Retinal pigment epithelial cell (primary cell): ENCODE results near the gene INO80C.
"Not testable (repeated sequence)": the region's sequence is repeated elsewhere in the genome, so short reads cannot be mapped to it uniquely, and the experiment has no call there.

ENCODE experiments used
- DNase-seq: peaks from one replicate; pipeline ENCODE4 v3.0.0-alpha.2; 2010; ENCODE audit warnings: low read depth
- H3K4me3 ChIP-seq: 2 replicates; pipeline ENCODE4 v1.5.1; 2011; ENCODE audit warnings: mild to moderate bottlenecking, low read length, control low read depth, moderate library complexity
- CTCF ChIP-seq: conservative IDR thresholded peaks from 2 replicates; pipeline ENCODE4 v1.5.1; 2011; ENCODE audit warnings: low read depth, low read length, control low read depth, inconsistent platforms

The INO80C gene

DNA sequence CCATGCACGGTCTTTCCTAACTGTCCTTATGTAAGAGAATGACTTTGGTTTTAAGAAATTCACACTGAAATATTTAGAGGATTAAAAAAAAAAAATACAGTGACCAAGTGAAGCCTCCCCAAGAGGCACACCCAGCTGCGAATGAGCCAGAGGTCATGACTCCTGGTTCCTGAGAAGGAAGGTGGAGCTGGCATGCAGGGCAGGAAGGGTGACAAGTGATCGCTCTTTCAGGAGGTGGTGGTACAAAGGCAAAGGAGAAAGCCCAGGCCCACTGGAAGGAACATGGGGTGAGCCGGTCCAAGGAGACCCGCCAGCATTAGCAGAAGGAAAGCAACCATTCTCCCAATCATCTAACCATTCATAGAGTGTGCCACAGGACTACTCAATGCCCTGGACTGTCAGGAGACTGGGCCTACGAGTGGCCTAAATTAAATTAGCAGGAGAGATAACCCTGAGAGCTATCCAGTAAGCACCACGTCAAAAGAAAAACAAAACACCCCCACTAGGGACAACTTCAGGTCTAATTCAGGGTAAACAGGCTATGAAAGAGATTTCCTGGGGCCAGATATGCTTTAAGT, 7.8 kb downstream of the INO80C start:
- no peak for DNase-seq
- TF ChIP-seq CTCF: no peak
- no peak overlapping the region for H3K4me3 ChIP-seq

DNA sequence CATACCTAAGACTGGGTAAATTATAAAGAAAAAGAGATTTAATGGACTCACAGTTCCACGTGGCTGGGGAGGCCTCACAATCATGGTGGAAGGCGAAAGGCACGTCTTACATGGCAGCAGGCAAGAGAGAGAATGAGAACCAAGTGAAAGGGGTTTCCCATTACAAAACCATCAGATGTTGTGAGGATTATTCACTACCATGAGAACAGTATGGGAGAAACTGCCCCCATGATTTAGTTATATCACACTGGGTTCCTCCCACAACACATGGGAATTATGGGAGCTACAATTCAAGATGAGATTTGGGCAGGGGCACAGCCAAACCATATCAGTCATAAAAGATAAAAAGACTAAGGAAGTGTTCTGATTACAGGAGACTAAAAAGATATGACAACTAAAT, 8.5 kb downstream of the INO80C start:
- not testable (repeated sequence) for DNase-seq

GRCh38 chr18:35488396-35488795, 9.4 kb downstream of the INO80C start:
- not testable (repeated sequence) for H3K4me3 ChIP-seq, DNase-seq

More for the DNA sequence above, 8.5 kb downstream of the INO80C start:
- H3K4me3 ChIP-seq: not testable (repeated sequence)

DNA sequence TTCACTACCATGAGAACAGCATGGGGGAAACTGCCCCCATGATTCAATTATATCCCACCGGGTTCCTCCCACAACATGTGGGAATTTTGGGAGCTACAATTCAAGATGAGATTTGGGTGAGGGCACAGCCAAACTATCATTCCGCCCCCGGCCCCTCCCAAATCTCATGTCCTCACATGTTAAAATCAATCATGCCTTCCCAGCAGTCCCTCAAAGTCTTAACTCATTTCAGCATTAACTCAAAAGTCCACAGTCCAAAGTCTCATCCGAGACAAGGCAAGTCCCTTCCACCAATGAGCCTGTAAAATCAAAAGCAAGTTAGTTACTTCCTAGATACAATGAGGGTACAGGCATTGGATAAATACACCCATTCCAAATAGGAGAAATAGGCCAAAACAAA, 10.2 kb downstream of the INO80C start:
- not testable (repeated sequence) for H3K4me3 ChIP-seq, DNase-seq

DNA sequence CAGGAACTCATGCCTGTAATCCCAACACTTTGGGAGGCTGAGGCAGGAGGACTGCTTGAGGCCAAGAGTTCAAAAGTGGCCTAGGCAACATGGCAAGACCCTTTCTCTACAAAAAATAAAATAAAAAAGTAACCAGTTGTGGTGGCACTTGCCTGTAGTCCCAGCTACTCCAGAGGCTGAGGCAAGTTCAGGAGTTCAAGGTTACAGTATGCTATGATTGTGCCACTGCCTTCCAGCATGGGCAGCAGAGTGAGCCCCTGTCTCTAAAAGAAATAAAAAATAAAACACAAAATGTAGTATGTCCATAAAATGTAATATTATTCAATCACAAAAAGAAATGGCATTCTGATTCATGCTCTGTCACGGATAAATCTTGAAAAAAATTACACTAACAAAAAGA, 11.9 kb downstream of the INO80C start:
- DNase-seq: no peak
- no peak for TF ChIP-seq CTCF

GRCh38 chr18:35484034-35484433, 13.7 kb downstream of the INO80C start:
- no peak for DNase-seq
- no peak for TF ChIP-seq CTCF
- no peak overlapping the region for H3K4me3 ChIP-seq

More for the DNA sequence above, 11.9 kb downstream of the INO80C start:
- H3K4me3 ChIP-seq: no peak overlapping the region

GRCh38 chr18:35481960-35482366, 15.8 kb downstream of the INO80C start:
- DNase-seq: no peak
- no peak for TF ChIP-seq CTCF

GRCh38 chr18:35479911-35480586, 17.7 kb downstream of the INO80C start:
- H3K4me3 ChIP-seq: no peak overlapping the region
- no peak for TF ChIP-seq CTCF
- no peak for DNase-seq

More at GRCh38 chr18:35481960-35482366, 15.8 kb downstream of the INO80C start:
- H3K4me3 ChIP-seq: no peak overlapping the region
